HepG2 (cell line): ENCODE results near the gene TRAPPC4.

Experiments used
- CBX2 ChIP-seq, 2 experiments: fragments of 200-600 bp in 1 of 2; sonication (generic); formaldehyde crosslinking in 1 of 2; IDR thresholded peaks; 2 replicates each; pipeline versions ENCODE4 v1.7.0 to v1.8.1; 2018 to 2022; ENCODE audit warnings: low read depth in 2 of 2, low read length in 1 of 2, mild to moderate bottlenecking in 1 of 2, missing genetic modification reagents in 1 of 2
- CTCF ChIP-seq: sonication (generic); formaldehyde crosslinking; IDR thresholded peaks from 2 replicates; pipeline ENCODE4 v1.5.0; 2020; ENCODE audit warnings: mild to moderate bottlenecking, missing genetic modification reagents, moderate library complexity
- EP300 ChIP-seq, 3 experiments: sonication (generic) in 1 of 3; formaldehyde crosslinking in 1 of 3; IDR thresholded peaks; 2 replicates each; pipeline versions ENCODE4 v1.5.1 to v1.6.1; 2011 to 2020; ENCODE audit warnings: low read depth in 2 of 3, low read length in 2 of 3, borderline replicate concordance in 1 of 3, improper control_type of control experiment in 1 of 3, mild to moderate bottlenecking in 1 of 3, missing genetic modification reagents in 1 of 3, moderate library complexity in 1 of 3
- FOSL2 ChIP-seq: sonication (generic); formaldehyde crosslinking; IDR thresholded peaks from 2 replicates; pipeline ENCODE4 v1.4.0; 2020; ENCODE audit warnings: missing genetic modification reagents
- TCF7L2 ChIP-seq: IDR thresholded peaks from 2 replicates; pipeline ENCODE4 v1.6.1; 2011; ENCODE audit warnings: mild to moderate bottlenecking, low read depth, low read length, moderate library complexity
- ZNF292 ChIP-seq: sonication (generic); formaldehyde crosslinking; IDR thresholded peaks from 2 replicates; pipeline ENCODE4 v1.8.1; 2022; ENCODE audit warnings: mild to moderate bottlenecking, low read depth, missing genetic modification reagents, borderline replicate concordance
- TF ChIP-seq, protein P1 (sequence below): sonication (generic); formaldehyde crosslinking; IDR thresholded peaks from 2 replicates; pipeline ENCODE4 v1.4.0; 2020; ENCODE audit warnings: missing genetic modification reagents

GRCh38 chr11:119011476-119012053 lies 7.0 kb upstream of the TRAPPC4 start:
- TF ChIP-seq TCF7L2 (no peak), CTCF (CRISPR knock-in tag) (no peak), CBX2 (IDR thresholded peaks at IDR 0.05; ENCODE audit: low read depth, low read length) (no peak), CBX2 (CRISPR knock-in tag; IDR thresholded peaks at IDR 0.05; ENCODE audit: low read depth) (no peak), ZNF292 (no peak), EP300 (IDR thresholded peaks at IDR 0.05; ENCODE audit: low read depth in 2 of 2, low read length in 2 of 2) (no peak), EP300 (CRISPR knock-in tag; IDR thresholded peaks at IDR 0.05; ENCODE audit: borderline replicate concordance) (no peak), FOSL2 (CRISPR knock-in tag) (no peak)
- TF ChIP-seq, protein P1, sequence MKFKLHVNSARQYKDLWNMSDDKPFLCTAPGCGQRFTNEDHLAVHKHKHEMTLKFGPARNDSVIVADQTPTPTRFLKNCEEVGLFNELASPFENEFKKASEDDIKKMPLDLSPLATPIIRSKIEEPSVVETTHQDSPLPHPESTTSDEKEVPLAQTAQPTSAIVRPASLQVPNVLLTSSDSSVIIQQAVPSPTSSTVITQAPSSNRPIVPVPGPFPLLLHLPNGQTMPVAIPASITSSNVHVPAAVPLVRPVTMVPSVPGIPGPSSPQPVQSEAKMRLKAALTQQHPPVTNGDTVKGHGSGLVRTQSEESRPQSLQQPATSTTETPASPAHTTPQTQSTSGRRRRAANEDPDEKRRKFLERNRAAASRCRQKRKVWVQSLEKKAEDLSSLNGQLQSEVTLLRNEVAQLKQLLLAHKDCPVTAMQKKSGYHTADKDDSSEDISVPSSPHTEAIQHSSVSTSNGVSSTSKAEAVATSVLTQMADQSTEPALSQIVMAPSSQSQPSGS (CRISPR knock-in tag): no peak
